GM10248 (cell line): Measurements from ENCODE around the gene UNC13B.

Source experiments
- CTCF ChIA-PET: fragments of 300-600 bp; sonication (Branson Sonifier 250); formaldehyde crosslinking; extraction: SDS; loops from one replicate; lab custom pipeline; 2021; ENCODE audit warnings: antibody characterized with exemption; lab: Yijun Ruan, JAX
- POLR2A ChIA-PET: fragments of 350-650 bp; sonication (Branson Sonifier 250); formaldehyde crosslinking; extraction: SDS; loops from one replicate; lab custom pipeline; 2020; ENCODE audit warnings: antibody characterized with exemption; lab: Yijun Ruan, JAX
- DNase-seq: peaks from one replicate; pipeline ENCODE4 v3.0.0; 2012; ENCODE audit errors: extremely low spot score
- TF ChIP-seq, protein P1 (sequence below): IDR thresholded peaks from 2 replicates; pipeline ENCODE4 v1.5.1; 2012; ENCODE audit warnings: mild to moderate bottlenecking, low read depth; ENCODE audit errors: extremely low read depth, missing control alignments, control extremely low read depth

UNC13B gene

DNA sequence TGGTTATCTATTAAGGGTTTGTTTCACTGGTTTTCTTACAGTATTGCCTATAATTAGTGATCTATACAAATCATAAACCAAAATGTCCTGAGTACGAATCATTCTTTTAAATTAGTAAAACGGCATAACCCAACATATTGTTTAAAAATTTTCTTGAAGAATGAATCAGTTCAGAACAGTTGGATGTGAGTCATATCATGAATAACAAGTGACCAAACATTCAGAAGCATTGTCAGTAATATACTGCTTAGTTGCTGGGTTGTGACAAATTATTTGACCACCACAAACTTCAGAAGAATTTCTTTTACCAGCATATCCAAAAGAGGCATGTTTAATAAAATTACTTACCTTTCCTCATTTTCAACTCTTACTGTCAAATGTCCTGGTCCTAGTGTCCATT, 111.2 kb downstream of the UNC13B start:
- CTCF ChIA-PET: no interaction called here

GRCh38 chr9:35273591-35273990, 111.8 kb downstream of the UNC13B start:
- TF ChIP-seq, protein P1, sequence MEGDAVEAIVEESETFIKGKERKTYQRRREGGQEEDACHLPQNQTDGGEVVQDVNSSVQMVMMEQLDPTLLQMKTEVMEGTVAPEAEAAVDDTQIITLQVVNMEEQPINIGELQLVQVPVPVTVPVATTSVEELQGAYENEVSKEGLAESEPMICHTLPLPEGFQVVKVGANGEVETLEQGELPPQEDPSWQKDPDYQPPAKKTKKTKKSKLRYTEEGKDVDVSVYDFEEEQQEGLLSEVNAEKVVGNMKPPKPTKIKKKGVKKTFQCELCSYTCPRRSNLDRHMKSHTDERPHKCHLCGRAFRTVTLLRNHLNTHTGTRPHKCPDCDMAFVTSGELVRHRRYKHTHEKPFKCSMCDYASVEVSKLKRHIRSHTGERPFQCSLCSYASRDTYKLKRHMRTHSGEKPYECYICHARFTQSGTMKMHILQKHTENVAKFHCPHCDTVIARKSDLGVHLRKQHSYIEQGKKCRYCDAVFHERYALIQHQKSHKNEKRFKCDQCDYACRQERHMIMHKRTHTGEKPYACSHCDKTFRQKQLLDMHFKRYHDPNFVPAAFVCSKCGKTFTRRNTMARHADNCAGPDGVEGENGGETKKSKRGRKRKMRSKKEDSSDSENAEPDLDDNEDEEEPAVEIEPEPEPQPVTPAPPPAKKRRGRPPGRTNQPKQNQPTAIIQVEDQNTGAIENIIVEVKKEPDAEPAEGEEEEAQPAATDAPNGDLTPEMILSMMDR: no peak
- no peak for DNase-seq
- ChIA-PET POLR2A (no interaction called here), CTCF (interaction anchor here (1.1 kb wide), 1 partner anchor 16 kb away, joined by 3 read pairs; no protein-coding TSS in a partner anchor)

More for the DNA sequence above, 111.2 kb downstream of the UNC13B start:
- POLR2A ChIA-PET: no interaction called here
- TF ChIP-seq, protein P1: no peak
- no peak for DNase-seq

- TF ChIP-seq, protein P1: no peak
- CTCF ChIA-PET: no interaction called here
- DNase-seq: no peak
- POLR2A ChIA-PET: no interaction called here
Observed at GRCh38 chr9:35274993-35275392, 113.2 kb downstream of the UNC13B start.

DNA sequence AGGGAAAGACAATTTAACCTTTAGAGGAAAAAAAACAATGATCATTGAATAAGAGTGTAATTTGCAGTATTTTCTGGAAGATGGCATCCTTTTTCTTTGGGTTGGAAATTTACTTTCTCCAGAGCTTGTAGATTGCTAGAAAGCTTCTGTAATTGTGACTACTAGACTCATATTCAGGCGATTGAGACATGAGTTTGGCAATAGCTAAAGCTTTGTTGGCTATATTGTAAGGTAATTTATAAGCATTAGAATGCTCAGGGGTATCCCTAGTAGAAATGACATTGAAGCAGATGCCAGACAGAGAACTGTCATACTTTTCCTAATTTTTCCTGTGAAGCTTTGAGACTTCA, 115.3 kb downstream of the UNC13B start:
- ChIA-PET POLR2A (no interaction called here), CTCF (interaction anchor here (1.1 to 1.4 kb wide), 2 partner anchors 13 to 36 kb away, joined by 3 read pairs; no protein-coding TSS in a partner anchor)
- DNase-seq: no peak
- TF ChIP-seq, protein P1: no peak

DNA sequence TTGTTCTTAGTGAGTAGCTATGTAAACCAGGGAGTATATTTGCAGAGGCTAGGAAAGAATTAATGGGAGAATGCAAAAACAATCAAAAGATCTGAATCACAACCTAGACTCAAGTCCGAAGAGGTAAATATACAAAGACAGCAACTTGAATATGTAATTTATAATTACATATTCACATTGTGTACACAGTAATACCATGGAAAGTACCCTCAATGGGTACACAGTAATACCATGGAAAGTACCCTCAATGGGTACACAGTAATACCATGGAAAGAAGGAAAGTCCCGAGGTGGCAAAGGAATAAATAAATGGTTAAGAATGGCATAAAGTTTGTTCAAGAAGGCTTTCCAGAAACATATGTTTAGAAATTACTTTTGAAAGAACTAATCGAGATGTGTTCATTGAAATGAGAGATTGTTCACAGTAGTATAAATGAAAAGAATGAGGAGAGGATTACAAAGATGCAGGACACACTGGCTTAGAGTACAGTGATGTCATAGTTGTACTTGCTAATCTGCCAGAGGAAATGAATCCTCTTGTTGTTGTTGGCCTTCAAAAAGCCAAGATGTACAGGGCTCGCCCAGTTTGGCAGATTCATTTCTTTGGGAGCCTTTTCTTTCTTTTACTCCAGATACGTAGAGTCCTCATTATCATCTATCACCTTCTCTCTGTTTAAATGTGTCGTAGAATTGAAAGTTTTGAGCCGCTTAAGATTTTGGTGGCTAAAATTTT, 116.0 kb downstream of the UNC13B start:
- ChIA-PET CTCF (interaction anchor here (1.1 to 1.4 kb wide), 2 partner anchors 12 to 36 kb away, joined by 3 read pairs; no protein-coding TSS in a partner anchor), POLR2A (no interaction called here)
- DNase-seq: no peak
- TF ChIP-seq, protein P1: no peak

DNA sequence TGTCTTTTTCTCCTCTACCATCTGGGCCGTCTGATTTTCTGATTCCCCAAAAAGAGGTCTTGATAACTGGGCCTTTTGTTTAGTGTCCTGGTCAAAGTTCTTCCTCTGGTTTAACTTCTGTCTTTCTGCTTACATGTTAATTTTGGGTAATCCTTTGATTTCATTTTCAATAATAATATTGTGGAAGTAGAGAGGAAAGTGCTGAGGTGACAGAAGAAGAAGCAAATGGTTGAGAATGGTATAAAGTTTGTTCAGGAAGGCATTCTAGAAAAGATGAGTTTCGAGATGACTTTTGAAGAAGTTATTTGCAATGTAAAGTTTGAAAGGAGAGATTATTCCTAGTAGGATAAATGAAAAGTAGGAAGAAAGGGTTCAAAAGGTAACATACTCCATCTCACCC, 118.1 kb downstream of the UNC13B start:
- ChIA-PET POLR2A (no interaction called here), CTCF (no interaction called here)
- TF ChIP-seq, protein P1: no peak
- DNase-seq: no peak
